ENCODE data around the gene FTSJ3.

- TF ChIP-seq GABPA (IDR thresholded peaks at IDR 0.05 in 1 of 2, conservative IDR thresholded peaks at IDR 0.05 in 1 of 2) (no peak), FOXA1 (IDR thresholded peaks at IDR 0.05) (no peak), RXRA (IDR thresholded peaks at IDR 0.05) (no peak), RAD21 (IDR thresholded peaks at IDR 0.05) (no peak), TAF1 (conservative IDR thresholded peaks at IDR 0.05) (no peak), YY1 (IDR thresholded peaks at IDR 0.05) (no peak), EGR1 (IDR thresholded peaks at IDR 0.05; ENCODE audit: low read depth in 2 of 2) (no peak), ATF3 (IDR thresholded peaks at IDR 0.05) (no peak), HNF4G (IDR thresholded peaks at IDR 0.05) (no peak), MAX (IDR thresholded peaks at IDR 0.05) (no peak), NR2F2 (IDR thresholded peaks at IDR 0.05) (no peak)
- TF ChIP-seq, protein P1, sequence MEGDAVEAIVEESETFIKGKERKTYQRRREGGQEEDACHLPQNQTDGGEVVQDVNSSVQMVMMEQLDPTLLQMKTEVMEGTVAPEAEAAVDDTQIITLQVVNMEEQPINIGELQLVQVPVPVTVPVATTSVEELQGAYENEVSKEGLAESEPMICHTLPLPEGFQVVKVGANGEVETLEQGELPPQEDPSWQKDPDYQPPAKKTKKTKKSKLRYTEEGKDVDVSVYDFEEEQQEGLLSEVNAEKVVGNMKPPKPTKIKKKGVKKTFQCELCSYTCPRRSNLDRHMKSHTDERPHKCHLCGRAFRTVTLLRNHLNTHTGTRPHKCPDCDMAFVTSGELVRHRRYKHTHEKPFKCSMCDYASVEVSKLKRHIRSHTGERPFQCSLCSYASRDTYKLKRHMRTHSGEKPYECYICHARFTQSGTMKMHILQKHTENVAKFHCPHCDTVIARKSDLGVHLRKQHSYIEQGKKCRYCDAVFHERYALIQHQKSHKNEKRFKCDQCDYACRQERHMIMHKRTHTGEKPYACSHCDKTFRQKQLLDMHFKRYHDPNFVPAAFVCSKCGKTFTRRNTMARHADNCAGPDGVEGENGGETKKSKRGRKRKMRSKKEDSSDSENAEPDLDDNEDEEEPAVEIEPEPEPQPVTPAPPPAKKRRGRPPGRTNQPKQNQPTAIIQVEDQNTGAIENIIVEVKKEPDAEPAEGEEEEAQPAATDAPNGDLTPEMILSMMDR (IDR thresholded peaks at IDR 0.05; ENCODE audit: low read depth, low read length, missing input control): no peak
Observed at GRCh38 chr17:63833741-63834373, 6.4 kb upstream of the FTSJ3 start.
